Activated CD4-positive, CD25-positive, alpha-beta regulatory T cell treated with anti-CD3 and anti-CD28 coated beads, Interleukin-2, amount 50 U/mL, for 24 hours (primary cell): ENCODE results near the gene CEP104.

Source experiments
- ATAC-seq, 2 donors: fragments of 150-1000 bp; cut with Tn5 transposase; one replicate each; pipeline ENCODE4 v1.10.0; 2021; ENCODE audit warnings: mild to moderate bottlenecking in 1 of 2, moderate library complexity in 1 of 2

CEP104 gene

DNA sequence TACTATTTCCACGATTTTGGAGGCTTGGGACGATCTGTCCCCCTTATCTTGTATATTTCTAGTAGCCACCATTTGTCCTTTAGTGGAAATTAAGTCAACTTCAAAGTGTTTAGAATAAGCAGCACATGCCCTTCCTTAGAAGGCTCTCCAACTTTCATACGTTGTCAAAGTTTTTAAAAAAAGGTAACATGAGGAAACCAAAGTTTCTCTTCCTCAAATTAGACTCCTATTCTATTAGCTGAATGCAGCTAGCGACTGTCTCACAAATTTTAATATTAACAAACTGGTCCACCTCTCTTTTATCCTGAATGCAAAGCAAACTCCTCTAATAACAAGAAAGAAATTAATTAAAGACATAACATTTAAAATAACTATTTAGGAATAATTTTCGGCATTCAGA, 36.2 kb upstream of the CEP104 start:
- no peak for ATAC-seq

GRCh38 chr1:3892748-3893147, 35.7 kb upstream of the CEP104 start:
- no peak for ATAC-seq

DNA sequence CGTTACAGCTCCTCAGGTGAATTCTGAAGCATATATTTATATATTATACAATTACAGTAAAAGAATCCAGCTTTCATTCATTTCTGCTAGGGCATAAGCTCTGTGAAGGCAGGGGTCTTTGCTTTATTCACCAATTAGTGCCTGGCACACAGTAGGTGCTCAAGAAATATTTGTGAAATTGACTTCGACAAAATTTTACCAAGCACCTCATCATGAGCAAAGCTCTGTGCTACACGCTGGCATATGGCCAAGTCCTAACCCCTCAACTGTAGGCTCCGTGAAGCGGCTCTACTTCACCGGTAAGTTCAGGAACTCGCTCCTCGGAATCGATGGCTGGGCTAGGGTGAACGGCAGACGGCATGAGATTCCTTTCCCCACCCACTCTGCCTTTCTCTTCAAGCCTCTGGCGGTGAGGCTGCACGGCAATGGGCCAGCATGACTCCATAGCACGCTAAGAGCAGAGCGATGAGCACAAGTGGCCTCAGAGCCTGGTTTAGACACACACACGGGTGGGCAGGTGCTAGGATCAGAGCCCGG, 34.4 kb upstream of the CEP104 start:
- ATAC-seq, result no peak

DNA sequence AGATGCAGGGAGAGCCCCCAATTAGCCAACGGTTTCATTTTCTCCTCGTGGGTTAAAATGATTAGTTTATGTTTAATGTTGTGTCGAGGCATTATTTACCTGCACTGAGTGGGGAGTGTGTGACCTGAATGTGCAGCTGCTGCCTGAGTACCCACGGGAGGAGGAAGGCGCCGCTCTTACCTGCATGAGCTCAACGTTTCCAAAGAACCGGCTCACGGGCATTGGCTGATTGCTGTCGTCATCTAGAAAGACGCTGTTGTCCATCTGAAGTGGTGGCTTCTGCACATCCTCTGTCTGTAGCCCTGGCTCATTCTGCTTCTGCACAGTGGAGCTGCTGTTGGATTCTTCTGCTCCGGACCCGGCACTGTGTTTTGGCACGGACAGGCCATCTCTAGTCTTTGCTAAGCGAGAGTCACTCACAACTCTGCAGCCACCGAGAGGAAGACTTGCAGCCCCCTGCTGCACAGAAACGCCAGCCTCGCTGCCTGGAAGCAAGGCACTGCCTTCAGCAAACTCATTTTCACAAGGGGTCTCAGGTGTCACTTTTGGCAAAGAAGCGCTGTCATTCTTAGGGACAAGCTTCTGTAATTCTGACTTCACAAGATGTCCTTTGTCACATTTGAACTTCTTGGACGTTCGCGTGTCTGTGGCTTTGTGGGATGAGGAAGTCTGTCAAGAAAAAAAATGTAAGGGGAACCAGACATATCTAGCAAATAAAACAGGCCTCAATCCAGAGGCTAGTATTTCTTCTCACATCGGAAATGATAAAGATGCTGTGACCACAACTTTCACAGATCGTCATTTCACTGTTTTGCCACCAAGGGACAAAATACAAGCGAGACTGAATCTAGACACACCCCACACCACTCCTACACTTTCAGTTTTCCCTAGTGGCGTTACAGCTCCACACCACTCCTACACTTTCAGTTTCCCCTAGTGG, 33.6 kb upstream of the CEP104 start:
- peak in 1 of 2 donors; percentile 62 for ATAC-seq

DNA sequence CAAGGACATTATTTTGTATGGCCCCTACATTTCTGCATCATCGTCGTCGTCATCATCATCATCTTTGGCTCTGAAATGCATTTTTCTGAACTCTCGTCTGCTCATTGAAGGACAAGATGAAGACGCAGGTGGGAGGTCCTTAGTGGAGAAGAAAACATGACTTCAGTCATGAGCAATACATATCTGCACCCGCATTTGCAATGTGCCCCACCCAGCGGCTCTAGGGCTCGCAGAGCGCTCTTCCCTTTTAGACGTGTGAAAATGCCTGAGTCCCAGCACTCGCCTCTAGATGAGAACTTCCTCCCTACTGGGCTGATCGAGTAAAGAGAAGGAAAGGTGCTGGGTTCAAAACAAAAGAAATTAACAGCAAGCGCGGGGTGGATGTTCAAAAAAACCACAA, 32.9 kb upstream of the CEP104 start:
- ATAC-seq, result no peak

- no peak for ATAC-seq
Observed at GRCh38 chr1:3888301-3888700, 31.3 kb upstream of the CEP104 start.

GRCh38 chr1:3886691-3887090, 29.7 kb upstream of the CEP104 start:
- ATAC-seq, result no peak

DNA sequence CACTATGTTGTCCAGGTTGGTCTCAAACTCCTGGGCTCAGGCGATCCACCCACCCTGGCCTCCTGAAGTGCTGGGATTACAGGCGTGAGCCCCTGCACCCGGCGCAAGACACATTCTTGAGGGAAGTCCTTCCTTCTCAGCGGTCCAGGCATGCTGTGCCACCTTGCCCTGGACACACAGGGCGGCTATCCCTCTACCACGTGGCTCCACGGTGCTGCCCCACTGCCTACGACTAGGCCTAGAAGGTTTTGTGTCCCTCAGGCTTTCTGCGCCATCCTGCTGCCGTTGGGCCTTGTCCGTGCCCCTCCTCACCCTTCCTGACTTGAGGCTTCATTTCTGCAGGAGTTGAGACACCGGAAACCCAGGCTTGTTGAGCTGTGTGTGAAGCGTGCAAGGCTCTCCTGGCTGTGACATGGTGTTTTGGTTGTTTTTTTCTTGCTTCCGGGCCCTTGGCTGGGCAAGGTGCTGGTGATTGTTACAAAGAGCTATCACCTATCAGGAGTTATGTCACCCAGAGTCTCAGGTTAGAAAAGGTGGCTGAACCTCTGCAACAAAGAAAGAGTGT, 29.2 kb upstream of the CEP104 start:
- ATAC-seq, result no peak

DNA sequence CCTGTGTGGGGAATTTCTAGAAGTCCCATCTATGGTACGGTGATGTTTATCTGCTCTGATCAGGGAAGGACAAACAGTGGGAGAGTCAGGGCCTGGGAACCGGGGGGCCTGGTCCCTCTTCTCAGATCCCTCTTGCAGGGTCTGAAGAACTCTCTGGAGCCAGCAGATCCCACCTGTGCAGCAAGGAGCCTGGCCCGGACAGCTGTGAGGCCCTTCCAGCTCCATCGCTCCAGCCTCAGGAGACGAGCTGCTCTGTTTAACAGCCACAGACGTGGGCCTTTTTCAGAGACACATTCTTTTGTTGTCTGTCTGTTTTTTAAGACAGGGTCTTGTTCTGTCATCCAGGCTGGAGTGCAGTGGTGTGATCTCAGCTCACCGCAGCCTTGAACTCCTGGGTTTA, 28.6 kb upstream of the CEP104 start:
- no peak for ATAC-seq

DNA sequence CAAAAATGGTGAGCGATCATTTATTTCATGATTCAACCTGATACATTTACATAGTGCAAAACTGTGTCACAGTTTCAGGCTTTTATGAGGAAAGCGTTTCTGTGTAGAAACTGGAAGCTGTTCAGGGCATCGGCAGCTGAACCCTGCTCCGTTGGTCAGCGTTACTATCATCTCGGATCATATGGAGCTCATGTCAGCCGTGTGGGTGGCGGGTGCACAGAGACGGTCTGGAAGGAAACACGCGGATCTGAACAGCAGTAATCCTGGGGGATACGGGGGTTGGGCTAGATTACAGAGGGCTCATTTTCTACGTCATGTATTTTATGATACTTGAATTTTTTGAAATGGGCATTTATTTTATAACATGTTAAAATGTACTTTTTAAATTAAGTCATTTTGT, 28.0 kb upstream of the CEP104 start:
- no peak for ATAC-seq

DNA sequence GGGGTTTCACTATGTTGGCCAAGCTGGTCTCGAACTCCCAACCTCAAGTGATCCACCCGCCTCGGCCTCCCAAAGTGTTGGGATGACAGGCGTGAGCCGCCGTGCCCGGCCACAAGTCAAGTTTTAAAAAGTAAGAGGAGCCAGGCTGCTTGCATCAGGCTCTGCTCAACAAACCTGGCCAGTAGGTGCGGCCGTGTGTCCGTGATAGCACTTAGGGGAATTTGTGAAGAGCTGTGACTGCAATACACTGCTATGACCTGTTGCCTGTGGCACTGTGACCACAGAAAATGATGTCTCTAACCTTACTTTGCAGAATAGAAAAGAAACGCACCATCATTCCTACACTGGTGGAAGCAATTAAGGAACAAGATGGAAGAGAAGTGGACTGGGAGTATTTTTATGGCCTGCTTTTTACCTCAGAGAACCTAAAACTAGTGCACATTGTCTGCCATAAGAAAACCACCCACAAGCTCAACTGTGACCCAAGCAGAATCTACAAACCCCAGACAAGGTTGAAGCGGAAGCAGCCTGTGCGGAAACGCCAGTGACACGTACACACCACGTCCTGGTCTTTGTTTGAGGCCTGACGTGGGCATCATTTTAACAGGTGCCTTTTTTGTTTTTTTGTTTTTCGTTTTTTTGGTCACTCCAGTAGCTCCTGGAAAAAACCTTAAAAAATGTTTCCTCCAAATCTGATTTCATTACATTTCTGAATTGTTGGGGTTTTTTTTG, 26.3 kb upstream of the CEP104 start:
- ATAC-seq, result no peak

GRCh38 chr1:3881193-3881480, 24.1 kb upstream of the CEP104 start:
- ATAC-seq, result no peak

GRCh38 chr1:3880429-3881192, 23.6 kb upstream of the CEP104 start:
- no peak for ATAC-seq

DNA sequence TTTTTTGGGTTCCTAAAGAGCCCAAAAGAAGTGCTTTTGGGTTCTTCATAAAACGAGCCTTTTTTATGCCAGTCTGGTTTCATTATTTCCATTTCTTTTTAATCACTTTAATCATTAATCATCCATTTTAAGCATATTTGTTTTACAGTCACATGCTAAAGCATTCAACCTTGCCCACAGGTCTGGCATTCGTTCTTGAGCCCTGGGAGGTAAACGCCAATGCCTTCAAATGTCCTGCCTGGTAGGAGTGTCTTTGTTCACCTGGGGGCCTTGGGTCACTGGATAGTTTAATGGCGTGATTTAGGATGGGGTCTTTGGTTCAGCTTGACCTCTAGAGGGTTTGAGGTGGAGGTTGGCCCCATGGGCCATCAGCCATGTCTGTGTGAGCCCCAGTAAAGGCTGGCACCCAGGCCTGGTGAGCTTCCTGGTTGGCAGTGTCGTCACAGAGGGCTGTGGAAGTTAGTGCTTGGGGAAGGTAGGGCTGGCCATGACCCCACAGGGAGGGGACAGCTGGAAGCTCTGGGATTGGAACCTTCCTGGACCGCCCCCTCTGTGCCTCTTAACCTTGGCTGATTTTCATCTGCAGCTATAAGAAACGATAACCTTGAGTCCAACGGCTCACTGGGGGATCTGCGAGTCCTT, 22.9 kb upstream of the CEP104 start:
- no peak for ATAC-seq

DNA sequence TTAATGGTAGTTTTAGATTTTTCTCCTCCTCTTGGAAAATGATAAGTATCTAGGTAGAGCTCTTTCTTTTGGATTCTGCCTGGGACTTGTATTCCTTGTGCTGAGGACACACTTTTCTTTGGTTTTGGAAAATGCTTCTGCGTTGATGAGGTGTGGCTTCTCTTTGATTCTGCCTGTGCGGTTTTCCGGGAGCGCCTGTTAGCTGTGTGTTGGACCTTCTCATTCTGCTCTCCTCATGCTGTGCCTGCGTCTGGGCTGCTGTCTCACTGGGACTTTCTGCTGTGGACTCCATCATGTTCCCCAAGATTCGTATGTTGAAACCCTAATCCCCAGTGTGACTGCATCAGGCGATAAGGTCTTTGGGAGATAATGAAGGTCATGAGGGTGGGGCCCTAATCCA, 22.1 kb upstream of the CEP104 start:
- ATAC-seq, result no peak

DNA sequence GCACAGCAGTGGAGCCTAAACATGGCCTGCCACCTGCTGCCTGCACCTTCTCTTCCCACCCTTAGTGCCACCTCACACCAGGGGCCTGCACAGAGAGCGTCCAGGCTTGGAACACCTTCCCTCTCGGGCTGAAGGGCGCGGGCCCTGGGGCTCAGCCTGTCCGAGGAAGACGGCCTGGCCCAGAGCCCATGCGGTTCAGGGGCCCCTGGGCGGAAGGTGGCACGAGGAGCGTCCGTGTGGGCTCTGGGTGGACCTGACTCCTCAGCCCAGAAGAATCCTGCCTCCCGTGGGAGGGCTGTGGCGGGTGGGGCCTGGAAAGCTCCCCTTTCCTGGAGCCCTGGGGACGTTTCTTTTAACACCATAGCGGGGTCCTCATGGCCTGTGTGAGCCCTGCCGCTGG, 19.7 kb upstream of the CEP104 start:
- ATAC-seq, result no peak

DNA sequence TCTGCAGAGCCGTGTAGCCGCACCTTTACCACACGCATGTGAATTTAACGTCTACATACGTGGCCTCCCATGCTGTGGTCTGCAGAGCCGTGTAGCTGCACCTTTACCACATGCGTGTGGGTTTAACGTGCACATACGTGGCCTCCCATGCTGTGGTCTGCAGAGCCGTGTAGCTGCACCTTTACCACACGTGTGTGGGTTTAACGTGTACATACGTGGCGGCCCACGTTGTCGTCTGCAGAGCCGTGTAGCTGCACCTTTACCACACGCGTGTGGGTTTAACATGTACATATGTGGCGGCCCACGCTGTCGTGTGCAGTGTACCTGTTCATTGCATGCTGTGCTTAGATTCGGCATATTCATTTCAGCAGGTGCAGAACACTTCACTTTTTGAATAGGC, 17.7 kb upstream of the CEP104 start:
- no peak for ATAC-seq

DNA sequence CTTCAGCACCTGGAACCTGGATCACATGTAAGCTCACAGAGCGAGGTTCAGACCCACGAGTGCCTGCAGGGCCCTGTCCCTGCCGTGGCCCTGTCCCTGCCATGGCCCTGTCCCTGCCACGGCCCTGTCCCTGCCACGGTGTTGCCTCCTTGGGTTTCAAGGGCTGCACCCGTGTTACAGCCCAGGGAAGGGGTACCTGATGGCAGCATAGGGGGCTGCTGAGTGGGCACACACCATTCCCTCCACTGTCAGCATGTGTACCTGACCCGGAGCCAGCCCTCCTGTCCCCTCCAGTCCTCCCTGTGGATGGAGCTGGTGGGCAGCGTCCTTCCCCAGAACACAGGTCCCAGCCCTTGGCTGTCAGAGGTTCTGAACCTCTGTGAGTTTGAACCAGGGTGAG, 15.5 kb upstream of the CEP104 start:
- ATAC-seq, result no peak

- ATAC-seq, result no peak
Observed at GRCh38 chr1:3871451-3871805, 14.4 kb upstream of the CEP104 start.

DNA sequence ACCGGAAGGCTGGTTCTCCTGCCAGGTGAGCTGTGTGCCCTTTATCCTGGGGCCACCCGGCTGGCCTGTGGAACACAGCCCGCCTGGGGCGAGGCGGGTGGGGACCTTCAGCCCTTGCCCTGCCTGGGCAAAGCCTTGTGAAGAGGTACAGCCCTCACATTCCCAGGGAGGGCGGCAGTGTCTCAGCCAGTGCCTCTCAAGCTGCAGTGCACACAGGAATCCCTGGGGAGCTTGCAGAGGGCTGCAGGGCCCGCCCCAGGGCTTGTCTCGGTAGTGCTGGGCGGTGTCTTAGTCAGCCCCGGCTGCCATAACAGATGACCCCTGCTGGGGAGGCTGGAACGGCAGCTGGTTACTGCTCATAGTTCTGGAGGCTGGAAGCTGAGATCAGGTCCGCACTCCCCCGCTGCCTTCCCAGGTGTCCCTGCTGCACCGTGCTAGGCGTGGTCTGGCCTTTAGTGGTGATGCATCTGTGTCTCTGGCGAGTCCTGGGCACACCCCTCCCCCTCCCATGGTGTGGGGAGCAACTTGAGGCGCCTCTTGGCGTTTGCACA, 12.8 kb upstream of the CEP104 start:
- ATAC-seq, result no peak

DNA sequence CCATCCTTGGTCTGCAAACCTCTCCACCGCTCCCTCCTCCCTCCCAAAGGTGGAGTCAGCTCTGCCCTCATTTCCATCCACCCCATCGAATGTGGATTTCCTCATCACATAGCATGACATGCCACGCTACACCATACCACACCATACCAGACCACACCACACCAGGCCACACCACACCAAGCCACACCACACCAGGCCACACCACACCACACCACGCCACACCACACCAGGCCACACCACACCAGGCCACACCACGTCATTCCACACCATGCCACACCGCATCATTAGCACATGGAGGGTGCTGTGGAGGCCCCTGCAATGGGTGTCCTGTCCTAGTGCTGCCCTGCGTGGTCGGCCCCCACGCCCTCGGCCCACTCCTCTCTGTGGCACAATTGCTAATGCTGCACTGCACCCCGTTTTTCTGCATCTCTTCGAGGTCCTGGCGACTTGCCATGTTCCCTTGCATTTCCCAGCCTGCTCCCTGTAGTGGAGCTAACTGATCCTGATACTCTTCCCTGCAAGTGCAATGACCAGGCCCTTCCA, 11.5 kb upstream of the CEP104 start:
- no peak for ATAC-seq

DNA sequence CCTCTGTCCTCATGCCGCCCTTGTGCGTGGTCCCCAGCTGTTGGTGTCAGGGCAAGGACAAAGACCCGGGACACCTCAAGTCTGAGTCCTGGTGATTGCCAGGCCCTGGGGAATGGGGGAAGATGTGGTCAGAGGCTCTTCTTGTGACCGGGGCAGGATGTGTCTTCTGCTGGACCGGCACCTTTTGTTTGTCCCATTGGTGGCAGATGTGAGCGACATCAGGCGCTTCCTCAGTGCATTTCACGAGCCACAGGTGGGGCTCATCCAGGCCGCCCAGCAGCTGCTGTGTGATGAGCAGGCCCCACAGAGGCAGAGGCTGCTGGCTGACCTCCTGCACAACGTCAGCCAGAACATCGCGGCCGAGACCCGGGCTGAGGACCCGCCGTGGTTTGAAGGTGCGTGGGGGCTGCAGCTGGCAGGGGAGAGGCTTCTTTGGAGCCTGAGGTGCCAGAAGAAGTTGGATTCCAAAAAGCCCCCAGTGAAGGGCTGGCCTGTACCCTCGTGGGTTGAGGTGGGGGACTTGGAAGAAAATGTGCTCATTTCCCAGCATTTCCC, 8.7 kb upstream of the CEP104 start:
- ATAC-seq, result no peak
